AG04450 (cell line): ENCODE measurements around the gene ATP13A3. TPM values are rescaled to one million over a fixed set of nuclear protein-coding genes. Genes with fewer than 3 reads are reported as not detected.
A peak's percentile ranks its signal among the peaks of the same experiment; 100 is the strongest.
"Not testable (repeated sequence)": the region's sequence is repeated elsewhere in the genome, so short reads cannot be mapped to it uniquely, and the experiment has no call there.

Experiments
- CTCF ChIA-PET: fragments of 300-600, 350-600 bp; formaldehyde crosslinking; extraction: SDS; loops from one replicate; lab custom pipeline; 2022; ENCODE audit warnings: antibody characterized with exemption, inconsistent platforms; lab: Charles Lee
- POLR2A ChIA-PET: fragments of 350-600 bp; formaldehyde crosslinking; extraction: SDS; loops from one replicate; lab custom pipeline; 2021; ENCODE audit warnings: antibody characterized with exemption, inconsistent platforms; lab: Yijun Ruan, JAX
- DNase-seq: peaks from one replicate; pipeline ENCODE4 v3.0.0-alpha.2; 2011; ENCODE audit warnings: low read depth, low spot score
- H3K27ac ChIP-seq: one replicate; pipeline ENCODE4 v1.5.1; 2012; ENCODE audit warnings: low read depth, low read length, control low read depth
- H3K27me3 ChIP-seq: one replicate; pipeline ENCODE4 v1.6.0; 2012; ENCODE audit warnings: low read length; ENCODE audit not compliant: control insufficient read depth, insufficient read depth
- H3K4me3 ChIP-seq: 2 replicates; pipeline ENCODE4 v1.5.1; 2011; ENCODE audit warnings: mild to moderate bottlenecking, low read depth, low read length, control low read depth
- H3K9me3 ChIP-seq: 2 replicates; pipeline ENCODE4 v1.5.1; 2012; ENCODE audit warnings: low read length; ENCODE audit not compliant: control insufficient read depth, insufficient read depth
- CTCF ChIP-seq: IDR thresholded peaks from 2 replicates; pipeline ENCODE4 v1.5.1; 2011; ENCODE audit warnings: low read depth, low read length, control low read depth, inconsistent platforms
- polyA plus RNA-seq: library from polyadenylated mRNA; depleted of rRNA; stranded (reverse); fragments of >200 nt; gene quantifications from 2 replicates; pipeline ENCODE4 v1.2.3, GENCODE V29; 2011

The ATP13A3 gene
- polyA plus RNA-seq, 1 experiment = 132 TPM

- POLR2A ChIA-PET = no interaction called here
- Histone ChIP-seq H3K9me3 (no peaks in the 10 kb centered on the region), H3K27me3 (no peaks in the 10 kb centered on the region), H3K4me3 (no peak overlapping the region), H3K27ac (no peak overlapping the region)
- CTCF ChIA-PET = no interaction called here
- TF ChIP-seq CTCF = no peak
- DNase-seq = no peak
Observed at GRCh38 chr3:194500198-194500597, 13.4 kb upstream of the ATP13A3 start.

- not testable (repeated sequence) for H3K27ac ChIP-seq, DNase-seq, H3K27me3 ChIP-seq, H3K4me3 ChIP-seq, H3K9me3 ChIP-seq
- ChIA-PET POLR2A (interaction anchor here (0.6 kb wide), 1 partner anchor 54 kb away, joined by 5 read pairs; no protein-coding TSS in a partner anchor), CTCF (interaction anchor here (1.3 kb wide), 1 partner anchor 27 kb away, joined by 5 read pairs; no protein-coding TSS in a partner anchor)
Observed at GRCh38 chr3:194499516-194499915, 12.7 kb upstream of the ATP13A3 start.

GRCh38 chr3:194497799-194498575, 11.2 kb upstream of the ATP13A3 start:
- no peaks in the 10 kb centered on the region for H3K27me3 ChIP-seq
- POLR2A ChIA-PET = no interaction called here

GRCh38 chr3:194496217-194496919, 9.6 kb upstream of the ATP13A3 start:
- no peak for TF ChIP-seq CTCF
- Histone ChIP-seq H3K27me3 (no peaks in the 10 kb centered on the region), H3K4me3 (no peak overlapping the region), H3K9me3 (no peaks in the 10 kb centered on the region), H3K27ac (no peak overlapping the region)
- DNase-seq = no peak
- CTCF ChIA-PET = no interaction called here
- POLR2A ChIA-PET = no interaction called here

More at GRCh38 chr3:194497799-194498575, 11.2 kb upstream of the ATP13A3 start:
- TF ChIP-seq CTCF = no peak
- no peak overlapping the region for H3K4me3 ChIP-seq
- H3K9me3 ChIP-seq = no peaks in the 10 kb centered on the region
- CTCF ChIA-PET = interaction anchor here (0.9 kb wide), 1 partner anchor 25 kb away, joined by 3 read pairs; no protein-coding TSS in a partner anchor
- DNase-seq = no peak
- H3K27ac ChIP-seq = no peak overlapping the region

- no peak for DNase-seq
- ChIA-PET CTCF (interaction anchor here (1.8 kb wide), 1 partner anchor 100 kb away, joined by 4 read pairs; no protein-coding TSS in a partner anchor), POLR2A (no interaction called here)
- no peaks in the 10 kb centered on the region for H3K27me3 ChIP-seq
- no peaks in the 10 kb centered on the region for H3K9me3 ChIP-seq
- no peak overlapping the region for H3K4me3 ChIP-seq
- H3K27ac ChIP-seq = no peak overlapping the region
- no peak for TF ChIP-seq CTCF
Observed at GRCh38 chr3:194494951-194495374, 8.2 kb upstream of the ATP13A3 start.

GRCh38 chr3:194493995-194494927, 7.5 kb upstream of the ATP13A3 start:
- DNase-seq = peak; percentile 76
- CTCF ChIA-PET = interaction anchor here (1.8 kb wide), 1 partner anchor 100 kb away, joined by 4 read pairs; no protein-coding TSS in a partner anchor
- H3K27me3 ChIP-seq, H3K9me3 ChIP-seq, POLR2A ChIA-PET, H3K4me3 ChIP-seq, H3K27ac ChIP-seq: not testable (repeated sequence)
